GM12873 (cell line): ENCODE data around the gene TMEFF1.

Experiments used
- CTCF ChIP-seq: IDR thresholded peaks from 2 replicates; pipeline ENCODE4 v1.5.1; 2012; ENCODE audit warnings: low read depth, mild to moderate bottlenecking, moderate library complexity, low read length, control low read depth; ENCODE audit not compliant: insufficient read depth; ENCODE audit errors: missing control alignments

TMEFF1 gene

DNA sequence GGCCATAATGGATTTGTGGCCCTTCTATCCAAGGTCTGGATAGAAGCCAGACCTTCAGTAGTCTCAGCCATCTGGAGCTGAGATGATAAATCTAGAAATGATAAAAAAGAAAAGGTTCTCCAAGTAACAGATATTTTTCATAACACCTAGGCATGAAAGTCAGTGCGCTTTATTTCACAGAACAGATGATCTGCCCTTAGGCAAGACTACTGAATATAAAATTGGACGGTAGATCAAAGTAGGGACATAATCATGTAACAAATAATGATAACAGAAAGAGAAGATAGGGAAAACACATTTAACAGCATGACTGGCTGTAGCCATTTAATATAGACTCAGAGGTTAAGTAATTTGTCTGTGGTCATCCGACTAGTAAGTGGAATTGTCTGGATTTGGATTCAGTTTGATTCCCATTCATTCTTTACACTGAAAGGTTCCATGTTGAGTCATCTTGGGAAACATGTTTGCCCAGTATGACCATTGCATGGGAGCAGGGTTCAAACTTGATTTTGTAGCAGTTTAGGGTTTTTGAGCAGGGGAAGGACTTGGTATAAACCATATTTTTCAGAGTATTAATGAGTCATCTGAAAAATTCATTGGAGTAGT lies 100.8 kb downstream of the TMEFF1 start:
- no peak for TF ChIP-seq CTCF

GRCh38 chr9:100575006-100575405 lies 102.1 kb downstream of the TMEFF1 start:
- TF ChIP-seq CTCF, result no peak

- TF ChIP-seq CTCF, result no peak
Observed at GRCh38 chr9:100575765-100576386, 102.9 kb downstream of the TMEFF1 start.

DNA sequence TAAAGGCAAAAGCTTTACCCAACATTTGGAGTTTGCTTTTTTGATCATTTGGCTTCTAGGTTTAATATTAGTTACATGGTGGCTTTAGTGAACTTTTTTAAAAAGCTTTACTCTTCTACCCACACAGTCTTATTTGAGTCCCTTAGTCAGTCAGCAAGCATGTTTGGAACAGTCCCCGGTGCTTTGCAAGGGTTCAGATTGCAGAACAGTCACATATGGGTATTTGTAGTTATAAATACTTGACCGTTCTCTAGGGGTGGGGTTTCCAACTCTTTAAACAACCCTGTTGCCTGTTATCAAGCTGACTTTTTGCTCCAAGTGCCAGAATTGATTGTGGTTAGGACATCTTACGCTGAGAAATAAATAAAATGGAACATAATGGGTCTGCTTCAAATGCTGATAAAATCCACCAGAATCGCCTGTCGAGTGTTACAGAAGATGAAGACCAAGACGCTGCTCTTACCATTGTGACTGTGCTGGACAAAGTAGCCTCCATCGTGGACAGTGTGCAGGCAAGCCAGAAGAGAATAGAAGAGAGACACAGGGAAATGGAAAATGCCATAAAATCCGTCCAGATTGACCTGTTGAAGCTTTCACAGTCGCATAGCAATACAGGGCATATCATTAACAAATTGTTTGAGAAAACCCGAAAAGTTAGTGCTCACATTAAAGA lies 105.0 kb downstream of the TMEFF1 start, which contains the start of gene CAVIN4:
TSS of gene CAVIN4 (plus strand) at position 304 of the 673 bp plus-strand sequence. CDS start at position 369, 65 bp downstream.
- TF ChIP-seq CTCF, result no peak

- no peak for TF ChIP-seq CTCF
Observed at GRCh38 chr9:100578610-100579009, 105.7 kb downstream of the TMEFF1 start.

DNA sequence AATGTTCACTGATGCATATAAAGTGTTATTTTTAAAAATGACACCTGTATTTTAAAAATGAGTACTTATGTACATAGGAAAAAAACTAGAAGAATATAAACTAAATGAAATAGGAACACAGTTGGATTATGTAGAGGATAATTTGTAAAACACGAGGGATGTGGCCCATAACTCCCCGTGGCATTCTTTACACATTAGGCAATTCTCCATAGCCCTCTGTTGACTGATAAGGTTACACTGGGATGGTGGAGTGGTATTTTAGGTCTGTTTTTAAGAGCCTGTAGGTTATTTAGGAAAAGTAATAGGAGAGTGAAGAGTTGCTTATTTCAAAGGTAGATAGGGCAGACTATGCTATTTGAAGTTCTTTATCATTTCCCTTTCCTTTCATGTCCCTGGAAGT lies 106.7 kb downstream of the TMEFF1 start:
- no peak for TF ChIP-seq CTCF

GRCh38 chr9:100580257-100580656 lies 107.3 kb downstream of the TMEFF1 start:
- no peak for TF ChIP-seq CTCF
